HL-60 (cell line): ENCODE results near the gene PTPRT.

Experiments used
- DNase-seq, 2 experiments: peaks; one replicate each; pipeline ENCODE4 v3.0.0-alpha.2; 2010 to 2020; ENCODE audit warnings: low read depth in 1 of 2, low spot score in 1 of 2
- H3K27ac ChIP-seq: fragments of 250-450 bp; sonication (Bioruptor Pico); replicated peaks from 2 replicates; pipeline ENCODE4 v1.5.1; 2020; ENCODE audit warnings: mild to moderate bottlenecking, moderate library complexity
- H3K27me3 ChIP-seq: fragments of 250-450 bp; sonication (Bioruptor Pico); 2 replicates; pipeline ENCODE4 v1.5.1; 2021; ENCODE audit warnings: mild to moderate bottlenecking, moderate library complexity; ENCODE audit not compliant: insufficient read depth, poor library complexity, severe bottlenecking
- H3K4me3 ChIP-seq: replicated peaks from 2 replicates; pipeline ENCODE4 v1.5.1; 2011; ENCODE audit warnings: mild to moderate bottlenecking, control low read depth, low read length; ENCODE audit not compliant: insufficient read depth
- GABPA ChIP-seq: IDR thresholded peaks from 2 replicates; pipeline ENCODE4 v1.6.1; 2012; ENCODE audit warnings: low read depth
- POLR2AphosphoS5 ChIP-seq: IDR thresholded peaks from 2 replicates; pipeline ENCODE4 v1.6.1; 2012; ENCODE audit warnings: low read depth
- REST ChIP-seq: IDR thresholded peaks from 2 replicates; pipeline ENCODE4 v1.6.1; 2012; ENCODE audit warnings: low read depth; ENCODE audit not compliant: insufficient replicate concordance
- SPI1 ChIP-seq: IDR thresholded peaks from 2 replicates; pipeline ENCODE4 v1.6.1; 2012; ENCODE audit warnings: low read depth, mild to moderate bottlenecking, borderline replicate concordance
- TF ChIP-seq, protein P1 (sequence below): IDR thresholded peaks from one replicate; pipeline ENCODE4 v1.5.1; 2011; ENCODE audit warnings: low read length, control low read depth, inconsistent platforms; ENCODE audit not compliant: insufficient read depth

The PTPRT gene

DNA sequence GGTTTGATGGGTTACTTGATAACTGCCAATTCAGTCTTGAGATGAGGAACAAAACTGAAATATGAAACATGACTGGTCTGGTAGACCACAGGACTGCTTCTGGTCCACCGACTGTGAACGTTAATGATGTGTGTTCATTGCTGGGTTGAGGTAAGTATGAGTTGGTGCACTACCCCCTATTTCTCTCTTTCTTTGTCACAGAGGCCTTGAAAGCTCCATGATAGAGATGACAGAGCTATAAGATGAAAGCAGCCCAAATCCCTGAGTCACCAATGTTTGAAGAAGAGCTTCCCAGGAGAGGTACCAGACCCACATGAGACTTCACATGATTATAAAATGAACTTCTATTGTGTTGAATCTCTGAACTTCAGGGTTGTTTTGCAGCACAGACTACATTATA lies 555.5 kb downstream of the PTPRT start:
- no peak overlapping the region for H3K4me3 ChIP-seq
- H3K27ac ChIP-seq, result no peak overlapping the region
- TF ChIP-seq SPI1, result no peak
- TF ChIP-seq, protein P1, sequence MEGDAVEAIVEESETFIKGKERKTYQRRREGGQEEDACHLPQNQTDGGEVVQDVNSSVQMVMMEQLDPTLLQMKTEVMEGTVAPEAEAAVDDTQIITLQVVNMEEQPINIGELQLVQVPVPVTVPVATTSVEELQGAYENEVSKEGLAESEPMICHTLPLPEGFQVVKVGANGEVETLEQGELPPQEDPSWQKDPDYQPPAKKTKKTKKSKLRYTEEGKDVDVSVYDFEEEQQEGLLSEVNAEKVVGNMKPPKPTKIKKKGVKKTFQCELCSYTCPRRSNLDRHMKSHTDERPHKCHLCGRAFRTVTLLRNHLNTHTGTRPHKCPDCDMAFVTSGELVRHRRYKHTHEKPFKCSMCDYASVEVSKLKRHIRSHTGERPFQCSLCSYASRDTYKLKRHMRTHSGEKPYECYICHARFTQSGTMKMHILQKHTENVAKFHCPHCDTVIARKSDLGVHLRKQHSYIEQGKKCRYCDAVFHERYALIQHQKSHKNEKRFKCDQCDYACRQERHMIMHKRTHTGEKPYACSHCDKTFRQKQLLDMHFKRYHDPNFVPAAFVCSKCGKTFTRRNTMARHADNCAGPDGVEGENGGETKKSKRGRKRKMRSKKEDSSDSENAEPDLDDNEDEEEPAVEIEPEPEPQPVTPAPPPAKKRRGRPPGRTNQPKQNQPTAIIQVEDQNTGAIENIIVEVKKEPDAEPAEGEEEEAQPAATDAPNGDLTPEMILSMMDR, result no peak
- DNase-seq, result no peak
- no peaks in the 10 kb centered on the region for H3K27me3 ChIP-seq

DNA sequence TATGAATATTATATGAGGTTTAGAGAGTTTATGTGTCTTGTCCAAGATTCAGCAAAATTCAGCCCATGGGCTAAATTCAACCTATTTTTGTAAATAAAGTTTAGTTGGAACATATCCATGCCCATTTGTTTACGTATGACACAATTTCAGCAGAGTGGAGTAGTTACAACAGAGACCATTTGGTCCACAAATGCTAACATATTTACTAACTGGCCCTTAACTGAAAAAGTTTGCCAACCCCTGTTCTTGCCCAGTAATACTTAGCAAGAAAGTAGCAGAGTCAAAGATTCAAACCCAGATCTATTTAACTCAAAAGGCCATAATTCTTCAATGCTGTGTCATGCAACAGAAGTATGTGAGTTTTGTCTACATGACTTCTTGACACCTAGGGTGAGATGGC lies 561.0 kb downstream of the PTPRT start:
- TF ChIP-seq, protein P1, result no peak
- TF ChIP-seq REST, result no peak
- no peak for DNase-seq

GRCh38 chr20:42613076-42613475 lies 576.6 kb downstream of the PTPRT start:
- H3K4me3 ChIP-seq, result no peak overlapping the region
- H3K27me3 ChIP-seq, result no peaks in the 10 kb centered on the region
- no peak overlapping the region for H3K27ac ChIP-seq
- no peak for DNase-seq
- TF ChIP-seq GABPA (no peak), REST (no peak), POLR2AphosphoS5 (no peak), SPI1 (no peak)
- TF ChIP-seq, protein P1, result no peak

More for the DNA sequence above, 561.0 kb downstream of the PTPRT start:
- Histone ChIP-seq H3K27me3 (no peaks in the 10 kb centered on the region), H3K27ac (no peak overlapping the region), H3K4me3 (no peak overlapping the region)

DNA sequence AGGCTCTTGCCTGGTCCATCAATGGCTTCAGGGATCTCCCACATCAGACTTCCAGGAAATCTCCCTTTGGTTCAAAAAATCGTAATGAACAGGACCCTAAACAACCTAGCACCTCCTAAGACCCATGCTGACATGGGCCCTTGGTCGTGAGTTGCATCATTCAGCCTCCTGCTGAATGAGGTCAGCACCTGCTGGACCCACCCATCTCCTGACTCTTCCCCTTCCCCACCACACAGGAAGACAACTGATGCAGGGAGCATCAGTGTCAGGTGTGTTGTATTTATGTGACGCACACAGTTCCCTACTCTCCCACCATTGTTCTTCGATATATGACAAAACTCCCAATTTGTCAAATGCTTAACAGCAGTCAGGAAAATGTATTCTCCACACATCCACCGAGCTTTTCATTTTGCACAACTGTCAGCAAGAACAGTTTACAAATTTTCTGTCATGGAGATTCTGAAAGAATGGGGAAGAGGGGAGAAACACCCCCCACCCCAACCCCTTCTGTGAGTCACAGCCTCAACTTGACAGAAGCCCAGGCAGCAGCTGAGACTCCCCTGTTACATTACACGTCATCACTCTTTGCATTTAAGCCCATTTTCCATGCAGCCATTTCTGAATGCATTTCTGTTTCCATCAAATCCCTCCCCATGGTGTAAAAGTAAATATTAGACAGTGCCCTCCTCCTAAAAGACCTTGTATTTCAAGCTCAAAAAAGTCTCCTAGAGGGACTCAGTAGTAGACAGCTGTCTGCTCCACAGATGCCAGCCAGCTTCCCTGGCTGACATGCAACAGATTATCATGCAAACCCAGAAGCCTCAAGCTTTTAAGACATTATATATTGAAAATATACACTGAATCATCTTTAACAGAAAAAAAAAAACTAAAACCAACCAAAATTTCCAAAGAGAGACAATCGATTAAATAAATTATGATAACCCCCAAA lies 577.5 kb downstream of the PTPRT start:
- TF ChIP-seq GABPA, result no peak
- TF ChIP-seq, protein P1, result no peak
- no peak for TF ChIP-seq POLR2AphosphoS5
- no peak for TF ChIP-seq SPI1
- no peak for TF ChIP-seq REST
- H3K4me3 ChIP-seq, result no peak overlapping the region

More for the DNA sequence above, 577.5 kb downstream of the PTPRT start:
- Histone ChIP-seq H3K27ac (no peak overlapping the region), H3K27me3 (no peaks in the 10 kb centered on the region)
- DNase-seq, result no peak
